ENCODE data around the gene CARHSP1.

DNA sequence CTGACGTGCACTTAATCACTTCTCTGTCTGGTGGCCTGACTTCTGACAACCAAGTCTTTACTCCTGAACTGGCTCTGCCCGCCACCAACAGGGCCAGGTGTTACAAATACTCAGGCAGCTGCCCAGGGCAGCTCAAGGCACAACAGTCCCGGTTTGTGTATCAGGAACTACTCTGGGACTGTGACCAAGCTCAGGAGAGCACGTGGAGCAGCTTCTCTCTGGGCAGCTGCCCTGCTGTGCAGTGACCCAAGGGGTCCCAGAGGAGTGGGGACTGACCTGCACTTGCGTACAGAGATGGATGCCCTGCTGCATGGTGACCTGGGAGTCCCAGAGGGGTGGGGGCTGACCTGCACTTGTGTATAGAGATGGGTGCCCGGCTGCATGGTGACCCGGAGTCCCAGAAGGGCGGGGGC lies 35.2 kb upstream of the CARHSP1 start:
- TF ChIP-seq POLR2A (IDR thresholded peaks at IDR 0.05; ENCODE audit: low read depth, low read length) (no peak), POLR2AphosphoS5 (IDR thresholded peaks at IDR 0.05; ENCODE audit: low read depth, low read length) (no peak), TAF1 (IDR thresholded peaks at IDR 0.05; ENCODE audit: borderline replicate concordance, low read depth, low read length) (no peak)

Data from GM12892 (cell line).